GM12872 (cell line): ENCODE results near the gene POU3F4.

Source experiments
- TF ChIP-seq, protein P1 (sequence below): IDR thresholded peaks from 3 replicates; pipeline ENCODE4 v1.5.1; 2011; ENCODE audit warnings: low read depth, mild to moderate bottlenecking, low read length, moderate library complexity; ENCODE audit not compliant: insufficient read depth

The POU3F4 gene

GRCh38 chrX:83509254-83509801 is 1.2 kb downstream of the POU3F4 start:
- TF ChIP-seq, protein P1, sequence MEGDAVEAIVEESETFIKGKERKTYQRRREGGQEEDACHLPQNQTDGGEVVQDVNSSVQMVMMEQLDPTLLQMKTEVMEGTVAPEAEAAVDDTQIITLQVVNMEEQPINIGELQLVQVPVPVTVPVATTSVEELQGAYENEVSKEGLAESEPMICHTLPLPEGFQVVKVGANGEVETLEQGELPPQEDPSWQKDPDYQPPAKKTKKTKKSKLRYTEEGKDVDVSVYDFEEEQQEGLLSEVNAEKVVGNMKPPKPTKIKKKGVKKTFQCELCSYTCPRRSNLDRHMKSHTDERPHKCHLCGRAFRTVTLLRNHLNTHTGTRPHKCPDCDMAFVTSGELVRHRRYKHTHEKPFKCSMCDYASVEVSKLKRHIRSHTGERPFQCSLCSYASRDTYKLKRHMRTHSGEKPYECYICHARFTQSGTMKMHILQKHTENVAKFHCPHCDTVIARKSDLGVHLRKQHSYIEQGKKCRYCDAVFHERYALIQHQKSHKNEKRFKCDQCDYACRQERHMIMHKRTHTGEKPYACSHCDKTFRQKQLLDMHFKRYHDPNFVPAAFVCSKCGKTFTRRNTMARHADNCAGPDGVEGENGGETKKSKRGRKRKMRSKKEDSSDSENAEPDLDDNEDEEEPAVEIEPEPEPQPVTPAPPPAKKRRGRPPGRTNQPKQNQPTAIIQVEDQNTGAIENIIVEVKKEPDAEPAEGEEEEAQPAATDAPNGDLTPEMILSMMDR: no peak

DNA sequence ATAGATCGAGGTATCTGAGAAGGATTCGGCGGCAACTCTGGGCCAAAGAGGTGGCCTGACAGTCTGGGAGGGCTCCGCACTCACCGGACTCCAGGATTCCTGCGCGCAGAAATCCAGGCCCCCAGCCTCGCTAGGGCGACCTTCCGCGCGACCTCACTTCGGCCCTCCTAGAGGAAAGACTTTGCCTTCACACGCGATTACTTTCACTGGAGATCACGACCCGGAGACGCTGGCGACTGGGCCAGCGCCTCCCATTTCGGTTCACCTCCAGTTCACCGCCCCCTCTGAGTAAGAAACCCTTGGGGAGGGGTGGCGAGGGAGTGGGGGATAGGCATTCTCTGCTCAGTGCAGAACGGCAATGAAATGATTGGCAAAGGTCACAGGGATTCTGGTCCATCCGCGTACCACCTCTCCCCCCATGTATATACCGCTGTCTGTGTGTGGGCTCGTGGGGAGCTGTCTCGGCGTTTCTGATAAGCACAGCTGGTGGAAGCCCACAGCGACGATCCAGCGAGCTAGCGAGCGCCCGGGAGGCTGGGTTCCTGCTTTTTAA is 2.5 kb downstream of the POU3F4 start:
- TF ChIP-seq, protein P1: no peak

DNA sequence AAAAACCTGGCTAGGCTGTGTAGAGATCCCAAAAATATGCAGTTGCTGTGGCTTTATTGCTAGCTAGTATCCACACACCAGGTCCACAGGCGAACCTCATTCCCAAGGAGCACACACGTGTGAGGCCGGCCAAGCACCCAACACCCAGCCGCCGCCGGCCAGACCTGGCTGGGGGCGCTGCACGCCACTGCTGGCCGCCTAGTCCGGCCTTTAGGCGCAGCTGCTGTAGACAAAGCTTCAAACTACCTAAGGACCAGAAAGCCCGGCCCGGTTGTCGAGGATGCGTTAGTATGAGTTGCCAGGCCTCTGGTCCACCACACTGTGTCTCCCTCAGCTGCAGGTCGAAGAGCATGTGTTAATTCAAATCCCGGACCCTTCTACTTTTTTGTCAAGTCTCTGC is 3.1 kb downstream of the POU3F4 start:
- TF ChIP-seq, protein P1: no peak

GRCh38 chrX:83512111-83512510 is 4.0 kb downstream of the POU3F4 start:
- TF ChIP-seq, protein P1: no peak

DNA sequence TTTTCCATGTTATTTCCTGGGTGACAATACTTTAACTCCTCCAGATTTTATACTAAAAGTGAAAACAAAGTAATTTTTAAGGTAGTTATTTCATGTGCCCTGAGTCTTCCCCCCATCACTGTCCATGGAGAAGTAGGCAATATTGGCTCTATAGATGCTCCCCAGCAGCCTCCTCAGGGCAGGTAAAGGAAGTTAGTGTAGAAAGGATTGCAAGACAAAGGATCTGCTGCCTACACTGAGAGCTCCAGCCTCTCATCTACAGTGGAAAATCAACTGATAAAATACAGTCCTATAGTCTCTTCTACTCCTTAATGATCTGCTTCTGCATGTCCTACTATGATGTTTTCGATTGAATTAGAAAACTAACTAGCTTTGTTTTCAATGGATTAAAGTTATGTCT is 8.5 kb downstream of the POU3F4 start:
- TF ChIP-seq, protein P1: no peak

- TF ChIP-seq, protein P1: no peak
Observed at GRCh38 chrX:83521905-83522304, 13.8 kb downstream of the POU3F4 start.

DNA sequence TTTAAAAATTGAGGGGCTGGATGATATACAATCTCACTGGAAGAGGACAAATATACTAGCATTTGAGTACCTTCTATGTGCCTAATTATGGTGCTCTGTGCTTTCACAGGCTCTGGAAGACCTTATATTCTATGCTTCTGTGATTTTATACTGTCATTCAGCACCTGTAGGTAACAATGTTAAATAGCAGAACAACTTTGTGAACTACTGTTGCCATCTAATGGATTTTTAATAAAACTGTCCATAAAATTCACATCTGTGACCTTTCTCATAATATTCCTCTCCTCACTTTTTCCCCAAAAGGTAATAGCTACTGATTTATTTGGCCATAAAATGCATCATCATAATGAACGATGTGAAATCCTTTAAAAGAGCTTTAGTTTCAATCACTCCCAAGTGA is 21.9 kb downstream of the POU3F4 start:
- TF ChIP-seq, protein P1: no peak
